EL (cell line): ENCODE data around the gene NT5DC4.

Experiments
- DNase-seq: peaks from one replicate; pipeline ENCODE4 v3.0.0-alpha.2; 2016

NT5DC4 gene

GRCh38 chr2:112787729-112788393 is 67.0 kb downstream of the NT5DC4 start:
- no peak for DNase-seq

- DNase-seq = no peak
These were observed 67.8 kb downstream of the NT5DC4 start for GRCh38 chr2:112788653-112789052.
